Stimulated activated CD4-positive, alpha-beta T cell treated with anti-CD3 and anti-CD28 coated beads, Interleukin-15, amount 100 ng/mL, for 24 hours (primary cell): ENCODE data around the gene BPIFB2.

Experiments used
- DNase-seq: peaks from one replicate; pipeline ENCODE4 v3.0.0-alpha.2; 2020

BPIFB2 gene

DNA sequence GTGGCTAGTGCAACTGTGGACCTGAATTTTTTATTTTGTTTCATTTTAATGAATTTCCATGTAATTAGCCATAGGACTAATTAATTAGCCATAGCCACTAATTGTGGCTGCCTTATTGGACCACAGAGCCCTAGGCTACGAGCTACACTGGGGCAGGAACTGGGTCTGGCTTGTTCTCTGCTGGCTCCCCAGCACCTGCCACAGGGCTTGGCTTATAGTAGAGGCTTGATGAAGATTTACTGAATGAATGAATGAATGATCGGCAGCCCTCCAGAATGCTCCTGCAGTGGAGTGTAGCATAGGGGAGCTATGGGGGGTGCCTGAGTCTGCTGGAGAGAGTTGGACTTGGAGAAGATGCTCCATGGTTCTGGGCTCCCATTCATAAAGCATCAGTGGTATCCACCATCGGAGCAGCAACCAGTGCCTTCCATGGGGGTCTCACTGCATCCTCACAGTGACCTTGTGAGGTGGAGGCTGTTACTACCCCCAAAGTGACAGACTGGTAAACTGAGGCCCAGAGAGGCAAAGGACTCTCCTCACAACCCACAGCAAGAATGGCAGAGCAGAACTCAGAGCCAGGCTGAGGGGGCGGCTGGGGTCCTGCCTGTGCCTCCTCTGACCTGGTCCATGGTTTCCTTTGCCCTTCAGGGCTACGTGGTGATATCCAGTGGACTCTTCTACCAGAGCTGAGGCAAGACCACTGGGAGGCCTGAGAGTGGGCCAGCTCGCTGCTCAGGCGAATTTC is 15.4 kb downstream of the BPIFB2 start:
- DNase-seq = no peak

DNA sequence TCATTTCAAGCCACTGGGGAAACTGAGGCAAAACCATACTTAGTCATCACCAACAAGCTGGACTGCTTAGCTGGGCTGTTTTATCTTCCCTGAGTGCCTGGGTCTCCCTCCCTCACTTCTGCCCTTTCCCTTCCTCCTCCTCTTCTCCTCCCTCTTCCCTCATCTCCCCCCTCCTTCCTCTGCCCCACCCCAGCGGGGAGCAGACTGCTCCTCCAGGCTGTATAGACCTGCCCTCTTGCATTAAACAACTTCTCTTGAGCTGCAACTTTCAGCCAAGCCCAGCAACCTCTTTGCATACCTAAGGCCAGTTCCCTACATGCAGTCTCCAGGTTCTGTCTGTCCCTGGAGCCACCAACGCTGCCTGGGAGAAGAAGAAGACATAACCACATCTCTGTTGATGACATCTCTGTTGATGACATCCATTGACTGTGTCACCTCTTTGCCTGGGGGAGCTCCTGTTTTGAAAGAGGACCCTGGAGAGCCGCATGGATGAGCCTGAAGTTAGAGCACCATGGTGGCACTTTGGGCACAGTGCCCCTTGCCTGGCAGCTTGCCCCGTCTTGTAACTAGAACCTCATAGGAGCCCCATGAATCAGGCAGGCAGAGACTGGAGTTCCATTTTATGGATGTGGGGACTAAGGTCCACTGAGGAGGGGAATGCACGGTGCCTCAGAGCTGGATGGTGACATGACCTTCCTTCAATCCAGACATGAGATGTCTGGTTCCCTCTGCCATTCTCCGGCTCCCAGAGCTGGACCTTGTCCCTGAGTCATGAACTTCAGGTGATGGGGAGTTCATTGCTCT is 16.1 kb downstream of the BPIFB2 start:
- no peak for DNase-seq

DNA sequence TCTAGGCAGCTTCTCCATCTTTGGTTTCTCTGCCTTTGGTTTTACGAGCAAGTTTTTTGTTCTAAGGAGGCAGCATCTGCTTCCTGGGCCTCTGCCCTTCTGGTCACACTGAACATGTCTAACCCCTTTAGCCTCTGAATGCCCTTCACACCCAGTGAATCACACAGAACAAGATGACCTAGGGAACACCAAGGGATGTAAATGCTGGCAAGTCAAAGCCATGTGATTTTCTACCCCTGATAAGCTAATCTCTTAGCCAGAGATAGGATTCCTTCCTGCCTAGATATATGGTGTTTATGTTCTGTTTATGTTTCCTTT is 16.7 kb downstream of the BPIFB2 start:
- DNase-seq = no peak

DNA sequence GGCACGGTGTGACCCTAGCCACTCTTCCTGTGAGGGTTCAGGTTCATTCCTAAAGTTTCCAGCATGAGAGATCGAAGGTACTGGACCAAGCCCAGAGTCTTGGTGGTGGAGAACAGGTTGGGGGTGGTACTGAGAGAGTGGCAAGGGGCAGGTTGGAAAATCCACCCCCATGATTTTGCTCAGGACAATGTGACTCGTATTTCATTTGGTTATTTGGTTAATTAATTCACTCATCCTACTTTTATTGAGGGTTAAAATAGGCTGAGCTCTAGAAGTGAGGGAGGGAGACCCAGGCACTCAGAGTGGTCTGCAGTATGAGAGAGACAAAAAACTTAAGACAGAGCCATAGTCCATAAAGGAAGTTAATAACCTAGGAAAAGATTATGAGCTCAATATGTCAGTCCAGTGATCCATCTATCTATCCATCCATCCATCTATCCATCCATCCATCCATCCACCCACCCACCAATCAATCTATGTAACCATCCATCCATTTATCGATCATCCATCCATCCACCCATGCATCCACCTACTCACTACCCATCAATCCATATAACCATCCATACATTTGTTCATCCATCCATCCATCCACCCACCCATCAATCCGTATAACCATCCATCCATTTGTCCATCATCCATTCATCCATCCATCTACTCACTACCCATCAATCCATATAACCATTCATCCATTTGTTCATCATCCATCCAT is 17.3 kb downstream of the BPIFB2 start:
- no peak for DNase-seq

DNA sequence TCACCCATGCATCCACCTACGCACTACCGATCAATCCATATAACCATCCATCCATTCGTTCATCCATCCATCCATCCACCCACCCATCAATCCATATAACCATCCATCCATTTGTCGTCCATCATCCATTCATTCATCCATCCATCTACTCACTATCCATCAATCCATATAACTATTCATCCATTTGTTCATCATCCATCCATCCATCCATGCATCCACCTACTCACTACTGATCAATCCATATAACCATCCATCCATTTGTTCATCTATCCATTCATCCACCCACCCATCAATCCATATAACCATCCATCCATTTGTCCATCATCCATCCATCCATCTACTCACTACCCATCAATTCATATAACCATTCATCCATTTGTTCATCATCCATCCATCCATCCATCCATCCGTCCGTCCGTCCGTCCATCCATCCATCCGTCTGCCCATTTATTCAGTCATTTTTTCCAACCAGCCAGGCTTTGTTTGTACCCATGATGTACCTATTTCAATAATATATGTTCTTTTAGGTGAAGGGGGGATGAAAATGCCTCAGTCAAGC is 17.9 kb downstream of the BPIFB2 start:
- DNase-seq = no peak

DNA sequence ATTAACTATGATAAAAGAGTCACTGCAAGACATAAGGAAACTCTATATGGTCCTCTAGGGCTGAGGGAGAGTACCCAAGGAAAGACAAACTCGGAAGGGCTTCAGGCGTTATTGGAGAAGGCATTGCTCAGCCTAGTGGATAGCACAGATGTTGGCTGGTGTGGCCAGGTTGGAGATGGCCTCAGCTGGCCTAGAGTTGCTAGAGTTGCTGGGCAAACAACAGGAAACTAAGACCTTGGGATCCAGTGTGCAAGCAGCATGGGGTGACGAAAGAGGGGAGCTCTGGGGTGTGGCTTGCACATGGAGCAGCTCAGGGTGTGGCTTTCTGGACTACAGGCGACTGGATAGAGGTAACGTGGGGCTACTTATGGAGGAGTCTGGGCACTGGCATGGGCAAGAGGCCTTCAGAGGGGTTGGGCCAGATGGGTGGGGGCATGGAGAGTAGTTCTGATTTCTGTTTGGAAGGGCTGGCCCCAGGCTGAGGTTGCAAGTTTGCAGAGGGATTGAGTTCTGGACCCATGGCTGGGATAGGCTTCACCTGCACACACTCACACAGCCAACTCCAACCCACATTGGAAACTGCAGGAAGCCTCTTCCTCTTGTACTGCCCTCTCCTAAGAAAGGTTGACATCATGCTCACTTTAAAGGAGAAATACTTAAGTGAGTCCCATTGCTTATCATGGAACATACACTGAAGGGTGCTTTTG is 18.7 kb downstream of the BPIFB2 start:
- DNase-seq = no peak

DNA sequence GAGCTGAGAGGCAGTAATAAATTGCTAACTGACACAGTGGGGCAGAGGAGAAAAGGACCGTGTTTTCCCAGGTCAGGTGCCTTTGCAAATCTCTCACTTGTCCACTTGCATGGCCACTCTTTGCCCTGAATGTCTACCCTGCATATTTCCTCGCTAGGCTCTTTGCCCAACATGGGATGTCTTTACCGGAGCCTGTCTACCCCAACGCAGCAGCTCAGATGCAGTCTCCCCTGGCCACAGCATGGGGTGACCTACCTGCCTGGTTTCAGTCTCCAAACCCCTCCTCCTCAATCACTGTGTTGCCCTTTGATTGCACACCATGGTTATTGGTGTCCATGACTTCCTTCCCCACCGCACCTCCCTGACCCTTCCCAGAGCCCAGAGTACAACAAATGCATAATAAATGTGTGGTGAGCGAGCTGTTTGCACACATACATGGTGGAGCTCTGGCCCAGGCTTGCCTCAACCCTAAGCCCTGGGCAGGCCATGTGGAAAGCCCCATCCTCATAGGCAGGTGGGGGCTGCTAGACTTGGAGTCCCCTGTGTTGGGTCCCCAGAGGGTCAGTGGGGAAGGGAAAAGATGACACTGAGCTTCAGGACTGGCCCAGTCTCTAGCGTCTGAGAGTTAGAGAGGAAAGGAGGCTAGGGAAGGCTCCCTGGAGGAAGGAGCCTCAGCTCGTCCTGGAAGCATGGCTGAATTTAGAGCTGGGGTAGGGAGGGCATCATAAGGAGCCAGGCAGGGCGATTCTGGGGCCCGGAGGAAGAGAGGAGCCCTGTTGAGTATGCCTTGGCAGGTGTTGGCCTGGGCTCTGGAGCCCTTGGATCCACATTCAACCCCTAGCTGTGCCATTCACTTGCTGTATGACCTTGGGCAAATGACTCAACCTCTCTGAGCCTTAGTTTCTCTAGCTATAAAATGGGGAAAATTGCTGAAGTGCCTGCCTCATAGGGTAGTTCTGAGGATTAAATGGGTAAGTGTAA is 19.6 kb downstream of the BPIFB2 start:
- DNase-seq = no peak

DNA sequence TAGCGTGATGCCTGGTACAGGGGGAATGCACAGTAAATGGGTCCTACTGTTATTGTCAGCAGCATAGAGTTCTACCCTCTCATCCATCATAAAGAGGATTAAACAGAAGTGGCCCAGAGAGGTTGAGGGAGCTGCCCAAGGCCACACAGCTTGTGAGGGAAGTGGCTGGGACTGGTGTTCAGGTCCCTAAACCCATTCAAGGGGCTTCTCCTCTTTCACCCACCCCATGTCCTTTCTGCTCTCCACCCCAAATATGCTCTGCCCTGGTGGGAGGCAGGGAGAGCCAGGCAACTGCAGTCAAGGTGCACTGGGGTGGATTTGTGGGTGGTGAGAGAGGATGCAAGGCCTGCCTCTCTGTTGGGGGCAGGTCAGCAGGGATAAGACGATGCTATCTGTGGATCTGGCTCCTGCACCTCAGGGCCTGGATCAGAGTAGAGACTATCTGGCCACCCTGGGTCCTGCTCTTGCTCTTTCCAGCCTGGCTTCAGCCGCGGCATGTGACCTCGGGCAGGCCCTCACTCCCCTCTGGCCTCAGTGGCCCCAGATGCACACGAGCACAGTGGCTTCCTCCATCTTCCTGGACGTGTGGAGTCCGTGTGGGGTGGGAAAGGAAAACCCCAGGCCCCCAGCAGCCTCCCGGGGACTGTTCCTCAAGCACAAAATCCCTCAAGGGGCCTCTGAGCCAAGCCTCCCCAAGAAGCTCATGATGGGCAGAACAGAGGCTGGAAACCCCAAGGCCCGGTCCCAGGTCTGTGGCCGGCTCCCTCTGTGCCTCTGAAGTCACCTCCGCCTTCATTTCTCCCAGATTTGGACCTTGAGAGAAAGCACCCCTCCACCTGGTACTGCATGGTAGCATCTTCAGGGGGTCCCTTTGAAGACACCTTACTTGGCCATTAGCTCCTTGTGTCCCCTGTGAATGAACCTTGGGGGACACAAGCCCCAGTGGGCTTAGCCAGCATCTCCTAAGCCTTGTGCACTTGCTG is 20.6 kb downstream of the BPIFB2 start:
- DNase-seq = no peak

DNA sequence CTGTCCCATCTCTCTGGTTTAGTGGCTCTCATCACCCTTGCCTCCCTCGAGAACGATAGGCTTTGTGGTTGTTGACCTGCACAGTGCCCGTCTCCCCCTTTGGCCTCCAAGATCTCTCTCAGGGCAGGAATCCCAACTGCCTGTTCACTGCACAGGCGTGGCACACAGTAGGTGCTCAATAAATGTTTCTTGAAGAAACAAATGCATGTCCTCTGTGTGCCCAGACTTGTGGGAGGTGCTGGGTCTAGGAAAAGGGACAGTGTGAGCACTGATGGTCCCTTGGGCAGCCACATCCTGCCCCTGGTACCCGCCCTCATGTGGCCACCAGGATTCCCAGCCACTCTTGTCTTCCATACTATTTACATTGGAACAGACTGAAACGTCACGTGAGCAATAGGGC is 21.4 kb downstream of the BPIFB2 start:
- no peak for DNase-seq

DNA sequence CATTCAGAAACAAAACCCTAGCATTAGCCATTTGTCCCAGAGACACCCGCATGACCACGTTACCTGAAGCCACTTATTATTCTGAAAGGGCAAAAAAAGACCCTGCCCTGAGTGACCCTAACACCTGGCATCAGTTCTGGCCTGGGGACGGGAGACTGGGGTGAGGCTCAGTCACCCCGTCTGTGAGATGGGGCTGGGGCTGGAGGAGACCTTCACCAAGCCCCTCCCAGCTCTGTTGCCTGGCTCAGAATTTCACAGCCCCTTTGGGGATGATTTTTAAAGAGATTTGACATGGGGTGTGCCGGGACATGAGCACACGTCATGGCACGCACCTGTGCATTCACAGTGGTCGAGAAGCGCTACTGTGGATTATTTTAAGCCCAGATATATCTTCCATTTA is 22.6 kb downstream of the BPIFB2 start:
- DNase-seq = no peak

DNA sequence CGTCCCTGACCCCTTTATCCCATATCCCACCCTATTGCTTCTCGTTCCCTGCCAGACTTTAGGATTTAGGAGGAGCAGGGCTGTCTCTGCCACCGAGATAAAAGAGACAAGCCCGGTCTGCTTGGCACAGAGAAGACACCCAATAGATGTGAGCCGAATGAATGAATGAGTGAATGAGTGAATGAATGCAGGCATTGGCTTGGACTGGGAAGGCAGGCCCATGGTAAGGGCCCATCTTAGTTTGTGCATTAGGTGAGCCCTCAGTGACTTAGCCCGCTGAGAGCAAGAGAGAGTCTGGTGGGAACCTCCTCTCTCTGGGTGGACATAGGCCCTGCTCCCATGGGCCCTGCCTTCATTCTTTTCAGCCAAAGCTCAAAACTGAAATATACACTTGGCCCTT is 23.1 kb downstream of the BPIFB2 start:
- DNase-seq = no peak

DNA sequence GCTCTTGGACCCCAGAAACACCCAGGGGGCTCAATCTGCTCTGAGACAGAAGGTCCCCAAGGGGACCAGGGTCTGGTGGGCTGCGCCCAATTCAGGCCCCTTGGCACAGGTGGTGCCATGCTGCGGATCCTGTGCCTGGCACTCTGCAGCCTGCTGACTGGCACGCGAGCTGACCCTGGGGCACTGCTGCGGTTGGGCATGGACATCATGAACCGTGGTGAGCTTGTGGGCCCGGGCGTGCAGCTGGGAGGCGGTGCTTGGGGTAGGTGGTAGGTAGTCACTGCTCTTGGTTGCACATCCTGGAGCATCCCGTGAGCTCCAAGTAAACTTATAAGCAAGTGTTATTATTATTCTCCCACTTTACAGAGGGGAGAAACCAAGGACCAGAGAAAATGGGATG is 24.0 kb downstream of the BPIFB2 start, which contains the start of gene BPIFB6:
Gene BPIFB6 (plus strand): TSS at position 118 of the 400 bp plus-strand sequence. CDS start 0 bp downstream, at position 118.
- no peak for DNase-seq

DNA sequence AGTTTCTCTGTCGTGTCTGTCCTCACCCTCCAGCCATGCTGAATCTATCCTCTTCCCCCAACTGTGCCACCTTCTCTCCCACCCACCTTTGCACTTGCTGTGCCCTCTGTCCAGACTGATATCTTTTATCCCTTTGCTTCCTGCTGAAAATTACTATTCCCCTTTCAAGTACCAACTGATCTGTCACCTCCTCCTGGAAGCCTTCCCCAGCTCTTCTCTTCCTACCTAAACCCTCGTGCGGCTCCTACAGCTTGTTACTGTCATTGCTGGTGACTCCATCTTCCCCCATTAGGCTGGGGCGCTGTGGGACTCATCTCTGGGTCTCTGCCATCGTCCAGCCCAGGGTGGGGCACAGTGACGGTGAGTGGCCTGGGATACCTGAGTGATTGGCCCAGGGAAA is 25.1 kb downstream of the BPIFB2 start:
- no peak for DNase-seq

DNA sequence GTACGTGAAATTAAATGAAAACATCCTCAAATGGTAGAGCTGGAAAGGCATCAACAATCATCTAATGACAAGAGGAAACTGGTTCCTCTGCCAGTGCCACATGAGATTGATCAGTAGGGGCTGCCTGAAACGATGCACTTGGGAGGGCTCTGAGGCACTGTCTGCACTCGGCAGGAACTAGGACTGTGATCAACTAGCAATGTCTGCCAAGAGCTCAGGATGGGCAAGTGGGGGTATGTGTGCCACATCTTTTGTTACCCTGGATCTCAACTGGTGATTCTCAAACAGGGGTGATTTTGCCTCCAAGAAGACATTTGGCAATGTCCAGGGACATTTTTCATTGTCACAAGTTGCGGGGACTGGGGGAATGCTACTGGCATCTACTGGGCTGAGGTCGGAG is 25.9 kb downstream of the BPIFB2 start:
- DNase-seq = no peak

DNA sequence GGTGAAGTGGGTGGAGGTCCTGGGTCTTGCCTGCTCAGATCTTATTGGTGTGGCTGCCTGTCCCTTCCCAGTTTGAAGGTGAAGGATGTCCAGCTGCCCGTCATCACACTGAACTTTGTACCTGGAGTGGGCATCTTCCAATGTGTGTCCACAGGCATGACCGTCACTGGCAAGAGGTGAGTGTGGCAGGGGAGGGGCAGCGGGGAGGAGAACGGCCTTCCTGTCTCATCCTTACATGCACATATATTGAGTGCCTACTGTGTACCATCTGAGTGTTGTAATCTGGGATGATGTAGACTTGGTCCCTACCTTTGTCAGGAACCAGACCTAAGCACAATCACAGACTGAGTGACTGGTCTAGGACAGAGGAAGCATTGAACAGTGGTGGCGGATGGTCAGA is 26.6 kb downstream of the BPIFB2 start:
- no peak for DNase-seq

DNA sequence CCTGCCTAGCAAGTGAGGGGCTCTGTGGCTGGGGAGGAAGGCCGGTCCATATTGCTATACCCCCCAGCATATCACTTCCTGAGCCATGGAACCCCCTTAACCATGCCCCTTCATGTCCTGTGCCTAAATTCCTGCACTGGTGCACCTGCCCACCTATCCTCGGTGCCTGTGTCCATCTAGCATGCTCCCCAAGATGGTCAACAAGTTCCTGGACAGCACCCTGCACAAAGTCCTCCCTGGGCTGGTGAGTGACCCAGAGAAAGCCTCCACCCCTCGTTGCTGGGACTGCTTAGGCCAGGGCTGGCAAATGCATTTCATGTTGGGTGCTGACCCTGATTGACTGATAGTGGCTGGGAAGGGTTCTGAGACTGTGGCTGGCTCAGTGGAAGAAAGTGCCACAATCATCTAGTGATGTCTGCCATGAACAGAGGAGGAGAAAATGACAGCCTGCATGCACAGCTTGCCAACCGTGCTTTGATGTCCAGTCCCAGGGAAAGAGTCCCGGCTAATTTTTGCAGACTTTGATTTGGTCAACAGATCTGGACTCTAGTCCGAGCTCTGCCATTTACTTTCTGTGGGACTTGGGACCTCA is 27.5 kb downstream of the BPIFB2 start:
- DNase-seq = no peak

DNA sequence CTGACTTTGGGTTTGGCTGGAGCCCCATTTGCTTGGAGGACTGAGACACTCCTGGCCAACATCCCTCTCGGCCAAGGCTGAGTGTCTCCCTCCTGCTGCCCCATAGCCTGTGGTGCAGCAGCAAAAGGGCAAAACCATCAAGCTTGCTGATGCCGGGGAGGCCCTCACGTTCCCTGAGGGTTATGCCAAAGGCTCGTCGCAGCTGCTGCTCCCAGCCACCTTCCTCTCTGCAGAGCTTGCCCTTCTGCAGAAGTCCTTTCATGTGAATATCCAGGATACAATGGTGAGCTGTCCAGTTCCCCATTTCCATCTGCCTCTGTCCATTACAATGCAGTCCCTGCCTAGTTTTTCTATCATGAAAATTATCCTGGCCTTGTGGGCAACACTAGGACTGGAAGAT is 30.0 kb downstream of the BPIFB2 start:
- no peak for DNase-seq

DNA sequence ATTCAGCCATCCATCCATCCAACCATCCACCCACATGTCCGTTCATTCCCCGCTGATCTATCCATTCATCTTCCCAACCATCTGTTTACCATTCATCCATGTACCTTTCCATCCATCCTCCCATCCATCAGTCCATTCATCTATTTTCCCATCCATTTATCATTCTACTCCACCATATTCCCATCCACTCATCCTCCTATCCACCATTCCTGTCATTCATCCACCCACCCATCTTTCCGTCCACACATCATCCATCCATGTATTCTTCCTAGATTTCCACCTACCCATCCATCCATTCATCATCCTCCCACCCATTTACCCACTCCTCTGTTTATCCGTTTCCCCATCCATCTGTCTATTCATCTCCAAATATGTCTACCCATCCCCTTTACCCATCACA is 30.7 kb downstream of the BPIFB2 start:
- DNase-seq = no peak

DNA sequence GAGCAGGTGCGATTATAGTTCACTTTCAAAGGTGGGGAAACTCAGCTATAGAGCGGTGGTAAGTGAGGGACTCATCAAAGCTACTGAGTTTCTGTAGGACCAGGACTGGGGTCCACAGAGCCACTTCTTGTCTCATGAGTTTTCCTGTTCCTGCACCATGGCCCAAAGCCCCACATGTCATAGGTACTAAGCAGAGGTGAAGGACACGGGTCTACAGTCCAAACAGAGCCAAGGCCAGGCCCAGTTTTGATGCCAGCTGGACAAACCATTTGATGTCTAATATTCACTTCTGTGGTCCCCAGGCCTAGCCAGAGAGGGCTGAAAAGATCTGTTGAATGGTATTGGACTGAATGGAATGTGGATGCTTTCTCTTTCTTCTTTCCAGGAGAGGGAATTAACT is 34.9 kb downstream of the BPIFB2 start:
- no peak for DNase-seq
